GM15510 (cell line): ENCODE measurements around the gene OVCH1.

ENCODE experiments used
- POLR2A ChIP-seq: IDR thresholded peaks from 3 replicates; pipeline ENCODE4 v1.6.1; 2011; ENCODE audit warnings: borderline replicate concordance; ENCODE audit not compliant: insufficient read length; ENCODE audit errors: extremely low read depth

The OVCH1 gene

DNA sequence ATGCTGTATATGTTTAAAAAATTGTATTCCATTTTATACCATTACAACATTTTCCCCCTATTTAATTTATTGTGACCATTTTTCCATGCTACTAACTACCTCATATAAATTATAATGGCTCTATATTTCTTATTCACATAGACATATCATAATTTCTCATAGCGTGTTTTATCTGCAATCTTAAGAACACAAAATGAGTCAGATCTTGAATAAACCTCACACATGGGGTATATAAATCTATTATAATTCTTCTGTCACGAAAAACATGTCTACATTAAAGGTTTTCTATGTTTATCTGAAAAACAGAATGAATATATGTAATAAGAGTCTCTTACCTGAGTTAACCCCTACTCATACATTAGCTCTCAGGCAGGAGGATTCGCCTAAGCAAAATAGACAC is 66.0 kb downstream of the OVCH1 start:
- TF ChIP-seq POLR2A: no peak

DNA sequence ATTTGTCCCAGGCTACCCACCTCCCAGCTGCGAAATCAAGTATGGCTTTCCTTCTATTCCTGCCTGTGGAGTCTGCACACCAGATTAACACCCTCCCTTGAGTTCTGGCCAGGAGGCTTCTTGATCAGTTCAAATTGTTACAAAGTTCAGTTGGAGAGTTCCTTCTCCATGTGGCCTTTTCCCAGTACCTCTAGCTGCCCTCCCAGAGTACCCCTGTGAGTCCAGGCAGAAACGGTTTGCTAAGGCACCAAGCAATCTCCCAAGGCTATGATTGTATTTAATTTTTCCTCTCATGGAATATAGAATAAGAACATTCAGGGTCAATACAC is 66.8 kb downstream of the OVCH1 start:
- TF ChIP-seq POLR2A: no peak

DNA sequence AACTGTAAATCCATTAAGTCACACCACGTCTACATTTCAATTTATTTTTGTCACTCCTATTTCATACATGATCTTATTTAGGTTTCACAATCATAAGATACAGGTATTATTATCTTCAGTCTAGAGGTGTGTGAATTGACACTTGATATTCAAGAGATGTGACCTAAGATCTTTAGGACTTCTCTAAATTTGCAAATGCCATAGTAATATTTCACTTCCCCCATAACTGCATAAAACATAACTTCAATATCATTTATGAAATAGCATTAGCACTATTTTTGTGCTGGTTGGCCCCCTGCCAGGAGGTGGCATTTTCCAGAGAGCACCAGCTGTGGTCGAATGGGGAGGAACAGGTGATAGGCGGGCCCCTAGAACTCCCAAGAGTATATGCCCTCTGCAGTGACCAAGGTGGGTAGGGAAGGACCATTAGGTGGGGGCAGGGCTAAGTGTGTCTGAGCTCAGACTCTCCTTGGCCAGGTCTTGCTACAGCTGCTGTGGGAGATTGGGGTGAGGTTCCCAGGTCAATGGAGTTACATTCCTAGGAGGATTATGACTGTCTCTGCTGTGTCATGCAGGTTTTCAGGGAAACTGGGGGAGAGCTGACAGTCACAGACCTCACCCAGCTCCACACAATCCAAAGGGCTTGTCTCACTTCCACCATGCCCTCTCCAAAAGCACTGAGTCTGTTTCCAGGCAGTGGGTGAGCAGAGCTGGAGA is 67.3 kb downstream of the OVCH1 start:
- no peak for TF ChIP-seq POLR2A

DNA sequence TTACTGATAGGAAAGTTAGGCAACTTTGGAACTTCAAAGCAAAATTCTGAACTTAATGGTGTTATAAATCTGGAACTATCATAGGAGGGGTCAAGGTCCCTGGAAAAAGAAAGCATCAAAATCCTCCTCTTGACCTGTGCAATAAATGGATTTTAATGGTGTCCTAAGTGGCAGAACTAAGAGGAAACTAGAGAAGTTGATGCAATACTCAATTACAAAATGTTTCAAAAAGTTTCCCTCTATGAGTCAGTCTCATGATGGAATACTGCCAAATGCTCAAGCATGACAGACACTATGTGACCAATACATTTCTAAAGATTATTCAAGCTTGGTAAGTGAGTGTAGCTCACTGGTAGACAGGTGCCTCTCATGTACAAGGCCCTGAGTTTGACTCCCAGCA is 68.9 kb downstream of the OVCH1 start:
- TF ChIP-seq POLR2A: no peak

DNA sequence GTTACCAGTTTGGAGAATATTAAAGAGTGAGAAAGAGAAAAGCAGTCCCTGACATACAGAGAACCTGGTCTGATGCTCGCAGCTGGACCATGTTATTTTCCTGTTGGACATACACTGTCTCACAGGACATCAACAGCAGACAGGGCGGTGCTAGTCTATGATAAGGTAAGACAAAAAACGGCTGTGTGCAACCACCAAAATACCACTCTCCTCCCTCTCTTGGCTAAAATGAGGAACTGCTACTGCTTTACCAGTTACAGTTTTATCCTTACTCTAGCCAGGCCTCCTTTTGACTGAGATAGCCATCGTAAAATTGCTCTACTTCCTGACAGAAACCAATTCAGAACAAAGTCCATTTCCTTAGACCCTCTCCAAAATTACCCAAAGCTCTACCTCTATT is 69.5 kb downstream of the OVCH1 start:
- TF ChIP-seq POLR2A: no peak

DNA sequence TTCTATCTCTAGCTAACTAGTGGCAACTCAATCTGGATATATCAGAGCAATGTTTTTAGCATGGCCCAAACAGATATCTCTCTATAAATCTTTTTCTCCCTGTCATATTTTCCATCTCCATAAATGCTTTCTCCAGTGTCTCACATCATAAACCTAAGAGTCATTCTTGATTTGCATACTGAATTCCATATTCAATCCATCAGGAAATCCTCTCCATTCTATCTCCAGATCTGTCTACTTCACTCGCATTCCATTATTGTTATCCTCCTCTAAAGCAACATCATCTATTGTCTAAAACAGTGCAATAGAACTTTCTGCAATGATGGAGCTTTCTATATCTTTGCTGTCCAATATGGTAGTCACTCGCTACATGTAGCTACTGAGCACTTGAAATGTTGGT is 71.0 kb downstream of the OVCH1 start:
- TF ChIP-seq POLR2A: no peak

DNA sequence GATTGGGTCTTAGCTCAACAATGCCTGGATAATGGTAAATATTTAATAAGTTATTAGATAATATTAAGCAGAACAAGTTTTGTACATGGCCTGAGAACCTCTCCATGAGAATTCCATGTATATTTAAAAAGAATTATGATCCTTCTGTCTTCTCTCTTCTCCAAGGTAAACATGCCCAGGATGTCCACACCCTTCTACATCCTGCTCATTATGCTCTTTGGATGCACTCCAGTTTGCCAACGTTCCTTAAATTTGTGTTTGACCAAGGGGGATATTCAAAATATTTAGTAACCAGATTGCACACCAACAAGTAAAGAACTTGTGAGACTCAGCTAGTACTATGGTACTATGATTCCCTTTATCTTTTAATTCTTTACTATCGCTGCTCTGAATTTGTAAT is 71.8 kb downstream of the OVCH1 start:
- no peak for TF ChIP-seq POLR2A

DNA sequence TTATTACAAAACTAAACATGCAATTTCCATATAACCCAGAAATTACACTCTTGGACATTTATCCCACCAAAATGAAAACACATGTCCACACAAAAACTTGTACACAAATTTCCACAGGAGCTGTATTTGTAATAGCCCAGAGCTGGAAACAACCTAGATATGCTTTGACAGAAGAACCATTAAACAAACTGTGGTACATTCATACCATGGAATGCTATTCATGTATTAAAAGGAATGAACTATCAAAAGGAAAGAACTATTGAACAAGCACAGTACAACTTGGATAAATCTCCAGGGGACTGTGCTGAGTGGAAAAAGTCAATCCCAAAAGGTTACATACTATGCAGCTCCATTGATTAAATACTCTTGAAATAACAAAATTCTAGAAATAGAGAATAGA is 80.7 kb downstream of the OVCH1 start:
- no peak for TF ChIP-seq POLR2A

DNA sequence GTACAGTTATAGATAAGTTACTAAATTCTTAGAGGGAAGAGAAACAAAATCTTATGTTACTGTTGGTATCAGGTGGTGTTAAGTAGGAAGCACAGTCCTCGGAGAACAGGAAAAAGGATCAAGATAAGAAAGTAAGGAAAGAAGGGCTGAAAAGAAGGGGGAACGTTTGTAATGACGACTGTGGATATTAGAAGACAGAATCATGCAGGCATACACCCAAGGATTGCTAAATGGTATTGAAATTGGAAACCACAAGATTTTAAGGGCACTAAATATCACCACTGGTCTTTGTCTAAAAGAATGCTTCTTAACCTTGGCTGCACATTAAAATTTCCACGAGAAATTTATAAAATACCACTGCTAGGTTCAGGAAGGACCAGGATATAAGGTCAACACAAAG is 82.4 kb downstream of the OVCH1 start:
- TF ChIP-seq POLR2A: no peak

DNA sequence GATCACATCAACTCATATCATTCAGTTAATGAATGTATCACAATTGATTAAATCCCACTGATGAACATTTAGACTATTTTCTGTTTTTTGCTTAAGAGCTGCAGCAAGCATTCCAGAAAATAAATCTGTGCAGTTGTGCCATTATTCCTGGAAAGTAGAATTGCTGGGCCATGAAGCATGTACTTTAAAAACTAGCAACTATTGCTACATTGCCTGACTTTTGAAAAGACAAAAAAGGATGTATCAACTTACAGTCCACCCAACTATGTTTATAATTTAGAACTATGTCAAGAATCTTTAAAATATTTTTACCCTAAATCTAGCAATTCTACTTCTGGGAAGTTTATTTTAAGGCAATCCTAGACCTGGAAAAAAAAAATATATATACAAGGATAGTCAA is 83.1 kb downstream of the OVCH1 start:
- TF ChIP-seq POLR2A: no peak

DNA sequence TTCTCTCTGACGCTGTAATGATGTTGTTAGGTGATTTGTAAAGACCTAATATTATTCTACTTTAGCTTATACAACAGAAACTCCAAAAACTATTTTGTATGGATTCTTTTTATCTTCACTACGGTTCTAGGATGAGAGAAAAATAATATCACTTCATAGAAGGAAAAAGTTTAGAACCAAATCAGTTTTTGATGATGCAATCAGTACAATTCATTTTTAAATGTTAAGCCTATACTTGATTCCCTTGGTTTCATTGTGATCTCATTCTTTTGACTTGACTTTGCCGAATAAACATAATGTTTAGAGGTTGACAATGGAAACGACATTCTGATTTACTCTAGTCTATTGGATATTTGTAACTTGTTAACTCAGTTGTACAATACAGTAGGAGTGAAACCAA is 91.9 kb downstream of the OVCH1 start:
- TF ChIP-seq POLR2A: no peak

DNA sequence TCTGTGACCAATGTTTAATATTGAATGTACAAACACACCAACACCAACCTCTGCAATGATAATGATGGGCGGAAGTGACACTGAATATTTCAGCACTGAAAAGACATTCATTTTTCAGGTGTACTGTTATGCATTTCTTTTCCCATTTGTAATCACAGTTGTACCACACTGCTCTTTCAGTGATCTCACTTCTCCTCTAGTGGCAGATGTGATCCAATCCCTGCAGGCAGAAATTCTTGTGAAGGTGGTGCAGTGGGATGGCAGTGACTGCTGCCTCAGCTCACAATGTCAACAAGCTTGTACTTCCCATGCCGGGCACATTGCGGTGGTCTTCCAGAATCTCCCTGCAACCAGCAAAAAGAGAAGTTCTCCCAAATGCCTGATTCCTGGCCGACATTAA is 93.5 kb downstream of the OVCH1 start:
- TF ChIP-seq POLR2A: no peak

DNA sequence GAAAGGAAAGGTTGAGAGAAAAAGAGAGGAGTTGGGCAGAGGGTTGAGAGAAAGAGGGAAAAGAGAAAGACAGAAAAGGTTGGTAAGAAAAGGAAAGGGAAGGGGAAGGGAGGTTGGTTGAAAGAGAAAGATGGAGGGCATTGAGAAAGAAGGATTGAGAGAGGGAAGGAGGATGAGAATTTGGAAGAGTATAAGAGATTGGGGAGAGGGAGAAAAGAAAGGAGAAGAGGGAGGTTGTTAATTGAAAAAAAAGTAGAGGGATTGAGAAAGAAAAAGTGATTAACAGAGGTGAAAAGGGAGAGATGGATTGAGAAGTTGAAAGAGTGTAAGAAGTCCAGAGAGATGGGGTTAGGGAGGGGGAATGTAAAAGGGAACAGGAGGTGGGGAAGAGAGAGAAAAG is 95.0 kb downstream of the OVCH1 start:
- no peak for TF ChIP-seq POLR2A

DNA sequence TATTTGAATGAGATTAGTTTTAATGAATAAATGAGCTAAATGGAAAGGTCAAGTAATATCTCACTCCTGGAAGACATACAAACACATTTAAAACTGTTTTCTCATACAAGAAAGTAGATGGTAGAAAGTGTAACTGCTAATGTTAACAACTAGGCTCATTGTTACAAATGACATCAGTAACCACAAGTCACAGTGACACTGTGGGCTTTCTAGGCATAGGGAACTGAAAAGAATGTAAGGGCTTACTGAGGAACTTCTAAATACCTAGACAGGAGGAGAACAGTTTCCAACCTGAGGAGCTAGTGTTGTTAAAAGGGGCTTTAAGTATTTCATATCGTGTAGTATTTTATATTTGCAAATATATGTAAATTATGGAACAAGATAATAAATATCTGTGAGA is 99.0 kb downstream of the OVCH1 start:
- TF ChIP-seq POLR2A: no peak

DNA sequence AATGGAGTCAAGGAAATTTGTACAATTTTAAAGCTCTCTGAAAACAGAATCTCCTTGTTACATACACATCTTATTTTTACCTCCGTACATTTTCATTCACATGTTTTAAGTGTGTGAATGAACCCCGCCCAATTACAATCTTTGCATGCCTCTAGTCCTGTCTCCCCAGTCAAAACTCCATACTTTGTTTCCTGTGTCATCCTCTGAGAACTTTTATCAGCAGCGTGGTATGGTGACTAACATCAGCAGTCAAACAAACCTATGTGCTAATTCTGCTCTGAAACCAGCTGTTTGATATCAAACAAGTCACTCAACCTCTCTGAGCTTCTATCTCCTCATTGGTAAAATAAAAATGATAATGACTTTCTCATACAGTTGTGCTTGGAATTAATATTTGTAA is 100.7 kb downstream of the OVCH1 start:
- TF ChIP-seq POLR2A: no peak

DNA sequence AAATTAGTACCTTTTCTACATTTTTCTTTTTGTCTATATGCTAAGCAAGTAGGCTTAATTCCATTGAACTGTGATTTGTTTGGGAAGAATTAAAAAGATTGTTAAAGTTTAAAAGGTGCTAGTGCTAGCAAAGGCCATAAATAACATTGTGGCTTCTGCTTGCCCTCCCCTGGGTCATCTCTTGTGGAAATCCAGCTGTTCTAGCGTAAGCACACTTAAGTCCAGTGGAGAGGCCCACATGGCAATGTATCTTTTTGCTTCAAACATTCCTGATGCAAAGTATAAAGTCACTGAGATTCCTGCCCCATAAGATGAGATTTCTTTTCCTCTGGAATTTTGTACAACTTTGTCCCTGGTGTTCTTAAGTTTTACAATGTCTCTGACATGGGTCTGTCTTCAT is 102.1 kb downstream of the OVCH1 start:
- no peak for TF ChIP-seq POLR2A

DNA sequence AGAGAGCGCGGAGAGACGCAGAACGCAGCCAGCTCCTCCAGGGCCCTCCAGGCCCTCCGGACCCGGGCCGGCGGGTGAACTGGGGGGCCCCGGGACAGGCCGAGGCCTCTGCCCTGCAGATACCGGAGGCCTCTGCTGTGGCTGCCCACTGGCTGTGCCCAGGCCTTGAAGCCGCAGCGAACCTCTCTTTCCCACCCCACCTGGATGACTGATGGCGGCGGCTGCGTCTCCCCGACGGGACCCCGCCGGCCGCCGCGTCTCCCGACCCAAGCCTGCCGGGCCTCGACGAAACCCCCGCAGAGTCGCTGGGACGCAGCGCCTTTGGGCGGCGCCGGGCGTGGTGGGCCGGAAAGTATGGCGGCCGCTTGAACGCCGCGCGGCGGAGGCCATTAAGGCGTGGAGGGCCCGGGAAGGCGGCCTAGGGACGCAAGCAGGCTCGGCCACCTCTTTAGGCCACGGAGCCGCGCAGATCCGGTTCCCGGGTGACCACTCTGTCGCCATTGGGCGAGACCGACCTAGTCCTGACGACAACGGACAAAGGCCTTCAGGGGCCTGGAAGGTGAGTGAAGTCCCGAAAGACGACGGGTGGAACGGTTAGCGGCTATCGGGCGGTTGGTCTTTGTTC is 108.1 kb downstream of the OVCH1 start:
- no peak for TF ChIP-seq POLR2A
